HepG2 (cell line): ENCODE measurements around the gene RRP36. TPM values are rescaled to one million over a fixed set of nuclear protein-coding genes. Genes with fewer than 3 reads are reported as not detected.

Source experiments
- DPF2 ChIP-seq: sonication (generic); formaldehyde crosslinking; IDR thresholded peaks from 2 replicates; pipeline ENCODE4 v1.4.0; 2020; ENCODE audit warnings: mild to moderate bottlenecking, low read depth, missing genetic modification reagents, borderline replicate concordance
- FOXO4 ChIP-seq: sonication (generic); formaldehyde crosslinking; conservative IDR thresholded peaks from 2 replicates; pipeline ENCODE4 v1.8.1; 2023; ENCODE audit warnings: missing genetic modification reagents
- LCORL ChIP-seq, 2 experiments: fragments of 450-650 bp in 1 of 2; sonication (generic) in 1 of 2; formaldehyde crosslinking in 1 of 2; IDR thresholded peaks; 2 replicates each; pipeline versions ENCODE4 v1.5.0 to v1.6.1; 2017 to 2020; ENCODE audit warnings: antibody characterized with exemption in 1 of 2, missing genetic modification reagents in 1 of 2
- ZBTB40 ChIP-seq, 2 experiments: fragments of 450-650 bp in 1 of 2; sonication (generic) in 1 of 2; formaldehyde crosslinking in 1 of 2; IDR thresholded peaks; 2 replicates each; pipeline versions ENCODE4 v1.6.1 to v1.8.0; 2016 to 2022; ENCODE audit warnings: antibody characterized with exemption in 1 of 2, mild to moderate bottlenecking in 1 of 2, missing genetic modification reagents in 1 of 2
- ZIK1 ChIP-seq: sonication (generic); formaldehyde crosslinking; IDR thresholded peaks from 2 replicates; pipeline ENCODE4 v1.5.0; 2020; ENCODE audit warnings: mild to moderate bottlenecking, low read depth, missing genetic modification reagents, borderline replicate concordance
- ZNF205 ChIP-seq: IDR thresholded peaks from 2 replicates; pipeline ENCODE4 v1.6.1; 2018; ENCODE audit warnings: missing biosample characterization, missing genetic modification reagents
- ZNF326 ChIP-seq: sonication (generic); formaldehyde crosslinking; IDR thresholded peaks from 2 replicates; pipeline ENCODE4 v1.4.0; 2020; ENCODE audit warnings: missing genetic modification reagents, borderline replicate concordance
- ZNF367 ChIP-seq: sonication (generic); formaldehyde crosslinking; IDR thresholded peaks from 2 replicates; pipeline ENCODE4 v1.4.0; 2020; ENCODE audit warnings: missing genetic modification reagents, borderline replicate concordance
- ZNF878 ChIP-seq: sonication (generic); formaldehyde crosslinking; IDR thresholded peaks from 2 replicates; pipeline ENCODE4 v1.8.1; 2023; ENCODE audit warnings: mild to moderate bottlenecking, missing genetic modification reagents, moderate library complexity
- polyA plus RNA-seq, 8 experiments: library from polyadenylated mRNA; depleted of rRNA in 3 of 8; stranded (reverse) in 7 of 8; unstranded in 1 of 8; fragments of >200 nt; fragmentation: Illumina TruSeq in 4 of 8; extraction: Trizol in 4 of 8; gene quantifications; 2 replicates each; pipeline versions ENCODE4 v1.2.1 to v1.2.3, GENCODE V29; 2011 to 2016; ENCODE audit warnings: low read depth in 4 of 8, missing spikeins in 1 of 8, mixed read lengths in 1 of 8; ENCODE audit not compliant: insufficient read depth in 1 of 8
- total RNA-seq, 5 experiments: library from RNA; depleted of rRNA; stranded (reverse); fragments of >200 nt; fragmentation: Illumina TruSeq; extraction: Trizol; gene quantifications; 2 replicates each; pipeline ENCODE4 v1.2.3, GENCODE V29; 2016; ENCODE audit warnings: low read depth in 1 of 5
- TF ChIP-seq, protein P1 (sequence below): sonication (generic); formaldehyde crosslinking; IDR thresholded peaks from 2 replicates; pipeline ENCODE4 v1.9.0; 2021; ENCODE audit warnings: missing genetic modification reagents, borderline replicate concordance
- TF ChIP-seq, protein P2 (sequence below): sonication (generic); formaldehyde crosslinking; conservative IDR thresholded peaks from 2 replicates; pipeline ENCODE4 v1.8.0; 2022; ENCODE audit warnings: low read depth, missing genetic modification reagents

The RRP36 gene
- total and polyA plus RNA-seq, 2 of the 13 experiments (the other 11 are each of a cell fraction or from before 2014, with no cell fraction given) = 29.5 to 144 TPM

GRCh38 chr6:43021270-43022047 lies at the start of gene RRP36 (continued):
- TF ChIP-seq ZBTB40 (IDR thresholded peaks at IDR 0.05) = no peak
- TF ChIP-seq ZBTB40 (CRISPR knock-in tag; IDR thresholded peaks at IDR 0.05) = peak; percentile 75
- TF ChIP-seq ZNF326 (CRISPR knock-in tag) = 0 out of 2 replicates have a peak, but pooled peaks have one; percentile 54
- TF ChIP-seq ZNF878 (CRISPR knock-in tag) = peak; percentile 44; the same call in 1 of the 2 replicates
- peak; percentile 78; the same call in 1 of the 2 replicates for TF ChIP-seq ZNF367
- peak; percentile 96 for TF ChIP-seq ZNF205 (CRISPR knock-in tag)
- TF ChIP-seq FOXO4 (CRISPR knock-in tag) = 0 out of 2 replicates have a peak, but pooled peaks have one; percentile 82
- TF ChIP-seq, protein P1, sequence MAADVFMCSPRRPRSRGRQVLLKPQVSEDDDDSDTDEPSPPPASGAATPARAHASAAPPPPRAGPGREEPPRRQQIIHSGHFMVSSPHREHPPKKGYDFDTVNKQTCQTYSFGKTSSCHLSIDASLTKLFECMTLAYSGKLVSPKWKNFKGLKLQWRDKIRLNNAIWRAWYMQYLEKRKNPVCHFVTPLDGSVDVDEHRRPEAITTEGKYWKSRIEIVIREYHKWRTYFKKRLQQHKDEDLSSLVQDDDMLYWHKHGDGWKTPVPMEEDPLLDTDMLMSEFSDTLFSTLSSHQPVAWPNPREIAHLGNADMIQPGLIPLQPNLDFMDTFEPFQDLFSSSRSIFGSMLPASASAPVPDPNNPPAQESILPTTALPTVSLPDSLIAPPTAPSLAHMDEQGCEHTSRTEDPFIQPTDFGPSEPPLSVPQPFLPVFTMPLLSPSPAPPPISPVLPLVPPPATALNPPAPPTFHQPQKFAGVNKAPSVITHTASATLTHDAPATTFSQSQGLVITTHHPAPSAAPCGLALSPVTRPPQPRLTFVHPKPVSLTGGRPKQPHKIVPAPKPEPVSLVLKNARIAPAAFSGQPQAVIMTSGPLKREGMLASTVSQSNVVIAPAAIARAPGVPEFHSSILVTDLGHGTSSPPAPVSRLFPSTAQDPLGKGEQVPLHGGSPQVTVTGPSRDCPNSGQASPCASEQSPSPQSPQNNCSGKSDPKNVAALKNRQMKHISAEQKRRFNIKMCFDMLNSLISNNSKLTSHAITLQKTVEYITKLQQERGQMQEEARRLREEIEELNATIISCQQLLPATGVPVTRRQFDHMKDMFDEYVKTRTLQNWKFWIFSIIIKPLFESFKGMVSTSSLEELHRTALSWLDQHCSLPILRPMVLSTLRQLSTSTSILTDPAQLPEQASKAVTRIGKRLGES (CRISPR knock-in tag) = 0 out of 2 replicates have a peak, but pooled peaks have one; percentile 26
- TF ChIP-seq LCORL (IDR thresholded peaks at IDR 0.05) = no peak
- TF ChIP-seq LCORL (CRISPR knock-in tag; IDR thresholded peaks at IDR 0.05) = no peak
- TF ChIP-seq, protein P2, sequence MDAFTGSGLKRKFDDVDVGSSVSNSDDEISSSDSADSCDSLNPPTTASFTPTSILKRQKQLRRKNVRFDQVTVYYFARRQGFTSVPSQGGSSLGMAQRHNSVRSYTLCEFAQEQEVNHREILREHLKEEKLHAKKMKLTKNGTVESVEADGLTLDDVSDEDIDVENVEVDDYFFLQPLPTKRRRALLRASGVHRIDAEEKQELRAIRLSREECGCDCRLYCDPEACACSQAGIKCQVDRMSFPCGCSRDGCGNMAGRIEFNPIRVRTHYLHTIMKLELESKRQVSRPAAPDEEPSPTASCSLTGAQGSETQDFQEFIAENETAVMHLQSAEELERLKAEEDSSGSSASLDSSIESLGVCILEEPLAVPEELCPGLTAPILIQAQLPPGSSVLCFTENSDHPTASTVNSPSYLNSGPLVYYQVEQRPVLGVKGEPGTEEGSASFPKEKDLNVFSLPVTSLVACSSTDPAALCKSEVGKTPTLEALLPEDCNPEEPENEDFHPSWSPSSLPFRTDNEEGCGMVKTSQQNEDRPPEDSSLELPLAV (CRISPR knock-in tag) = no peak
- TF ChIP-seq DPF2 (CRISPR knock-in tag) = no peak
- TF ChIP-seq ZIK1 (CRISPR knock-in tag) = no peak
